GM18517 (cell line): ENCODE results near the gene FTSJ1.
"Not testable (repeated sequence)": the region's sequence is repeated elsewhere in the genome, so short reads cannot be mapped to it uniquely, and the experiment has no call there.

Experiments used
- ATAC-seq: cut with Tn5 transposase; IDR thresholded peaks from one replicate; pipeline ENCODE4 v1.9.1; 2021; ENCODE audit warnings: mild to moderate bottlenecking, moderate library complexity; ENCODE audit not compliant: unreplicated experiment

FTSJ1 gene

GRCh38 chrX:48475774-48476577 lies at the start of gene FTSJ1:
FTSJ1 (plus strand) TSS chrX:48476199; CDS start chrX:48478048, 1,849 bp downstream.
- peak; percentile 92 for ATAC-seq

GRCh38 chrX:48427027-48427716 lies 48.8 kb upstream of the FTSJ1 start:
- ATAC-seq, result not testable (repeated sequence)

GRCh38 chrX:48429606-48430005 lies 46.4 kb upstream of the FTSJ1 start:
- not testable (repeated sequence) for ATAC-seq

- not testable (repeated sequence) for ATAC-seq
These were observed 45.8 kb upstream of the FTSJ1 start for GRCh38 chrX:48430166-48430565.

GRCh38 chrX:48433713-48434112 lies 42.3 kb upstream of the FTSJ1 start:
- not testable (repeated sequence) for ATAC-seq

- not testable (repeated sequence) for ATAC-seq
These were observed 28.8 kb upstream of the FTSJ1 start for GRCh38 chrX:48447201-48447600.

- no peak for ATAC-seq
These were observed 25.9 kb upstream of the FTSJ1 start for GRCh38 chrX:48450076-48450475.

GRCh38 chrX:48451708-48452107 lies 24.3 kb upstream of the FTSJ1 start:
- no peak for ATAC-seq

- ATAC-seq, result no peak
These were observed 19.2 kb upstream of the FTSJ1 start for GRCh38 chrX:48456628-48457331.

- ATAC-seq, result no peak
These were observed 17.3 kb upstream of the FTSJ1 start for GRCh38 chrX:48458711-48459110.

GRCh38 chrX:48459483-48459882 lies 16.5 kb upstream of the FTSJ1 start:
- no peak for ATAC-seq

GRCh38 chrX:48460031-48460430 lies 16.0 kb upstream of the FTSJ1 start:
- ATAC-seq, result no peak

- no peak for ATAC-seq
These were observed 15.4 kb upstream of the FTSJ1 start for GRCh38 chrX:48460606-48461005.

- ATAC-seq, result no peak
These were observed 14.2 kb upstream of the FTSJ1 start for GRCh38 chrX:48461830-48462229.

GRCh38 chrX:48465336-48465933 lies 10.6 kb upstream of the FTSJ1 start:
- no peak for ATAC-seq

GRCh38 chrX:48466696-48467095 lies 9.3 kb upstream of the FTSJ1 start:
- no peak for ATAC-seq

- no peak for ATAC-seq
These were observed 8.7 kb upstream of the FTSJ1 start for GRCh38 chrX:48467281-48467761.

- no peak for ATAC-seq
These were observed 7.7 kb upstream of the FTSJ1 start for GRCh38 chrX:48468247-48468671.

GRCh38 chrX:48468693-48469691 lies 7.0 kb upstream of the FTSJ1 start:
- no peak for ATAC-seq
